Endothelial cell of umbilical vein (primary cell): ENCODE measurements around the gene LRIG1. TPM values are rescaled to one million over a fixed set of nuclear protein-coding genes. Genes with fewer than 3 reads are reported as not detected.

ENCODE experiments used
- BruUV-seq: library from RNA; stranded (reverse); fragments of 400-500 nt; replicated peaks from 2 replicates; lab custom pipeline; 2021; lab: Mats Ljungman, UMichigan
- CTCF ChIA-PET: fragments of 300-600, 350-600 bp; sonication (Branson Sonifier 250); formaldehyde crosslinking; loops from one replicate; lab custom pipeline; 2021; ENCODE audit warnings: antibody characterized with exemption, inconsistent platforms; lab: Charles Lee
- POLR2A ChIA-PET: fragments of 300-600, 350-600 bp; sonication (Branson Sonifier 250); formaldehyde crosslinking; loops from one replicate; lab custom pipeline; 2021; ENCODE audit warnings: antibody characterized with exemption, inconsistent platforms; lab: Charles Lee
- DNase-seq: peaks from one replicate; pipeline ENCODE4 v3.0.0-alpha.2; 2011; ENCODE audit warnings: low read depth, low spot score
- FAIRE-seq: peaks from 2 replicates; lab custom pipeline; 2011; peaks lifted over from hg19 to GRCh38; lab: Jason Lieb, UNC
- H2AFZ ChIP-seq: 2 replicates; pipeline ENCODE4 v1.6.0; 2012; ENCODE audit warnings: low read depth, low read length, control low read depth, inconsistent platforms
- H3K27ac ChIP-seq: 2 replicates; pipeline ENCODE4 v1.5.1; 2011; ENCODE audit warnings: low read depth, mild to moderate bottlenecking, control low read depth, low read length, moderate library complexity; ENCODE audit not compliant: insufficient read depth
- H3K27me3 ChIP-seq, 2 experiments: 2 replicates each; pipeline versions ENCODE4 v1.6.0 to v1.6.1; 2011; ENCODE audit warnings: low read length in 2 of 2, mixed read lengths in 1 of 2; ENCODE audit not compliant: control insufficient read depth in 2 of 2, insufficient read depth in 2 of 2
- H3K36me3 ChIP-seq, 2 experiments: 2 replicates in 1 of 2; 3 replicates in 1 of 2; pipeline ENCODE4 v1.5.1; 2011; ENCODE audit warnings: low read length in 2 of 2, mild to moderate bottlenecking in 1 of 2, moderate library complexity in 1 of 2; ENCODE audit not compliant: control insufficient read depth in 2 of 2, insufficient read depth in 2 of 2; ENCODE audit errors: extremely low read depth in 1 of 2
- H3K4me1 ChIP-seq: 3 replicates; pipeline ENCODE4 v1.5.1; 2011; ENCODE audit warnings: mild to moderate bottlenecking, low read length; ENCODE audit not compliant: control insufficient read depth, insufficient read depth; ENCODE audit errors: extremely low read depth
- H3K4me2 ChIP-seq: 2 replicates; pipeline ENCODE4 v1.6.1; 2011; ENCODE audit warnings: low read length, control low read depth, mixed read lengths; ENCODE audit not compliant: insufficient read depth
- H3K4me3 ChIP-seq, 3 experiments: fragments of 200-600 bp in 1 of 3; sonication (generic), shearing (Covaris generic) in 1 of 3; replicated peaks in 1 of 3; 2 replicates each; pipeline ENCODE4 v1.5.1; 2011 to 2016; ENCODE audit warnings: control low read depth in 3 of 3, low read length in 3 of 3, mild to moderate bottlenecking in 2 of 3, inconsistent platforms in 1 of 3, low read depth in 1 of 3, moderate library complexity in 1 of 3; ENCODE audit not compliant: insufficient read depth in 1 of 3
- H3K79me2 ChIP-seq: 2 replicates; pipeline ENCODE4 v1.6.0; 2012; ENCODE audit warnings: low read length, inconsistent platforms; ENCODE audit not compliant: control insufficient read depth, insufficient read depth
- H3K9ac ChIP-seq: replicated peaks from 2 replicates; pipeline ENCODE3; 2011; ENCODE audit warnings: low read length, control low read depth; ENCODE audit not compliant: insufficient read depth; ENCODE audit errors: extremely low read depth
- H3K9me1 ChIP-seq: replicated peaks from 3 replicates; pipeline ENCODE4 v1.6.0; 2011; ENCODE audit warnings: mild to moderate bottlenecking, low read length; ENCODE audit not compliant: control insufficient read depth, insufficient read depth; ENCODE audit errors: extremely low read depth
- H3K9me3 ChIP-seq: replicated peaks from 2 replicates; pipeline ENCODE4 v1.5.1; 2012; ENCODE audit warnings: low read length, inconsistent platforms; ENCODE audit not compliant: control insufficient read depth, insufficient read depth
- H4K20me1 ChIP-seq: replicated peaks from 2 replicates; pipeline ENCODE3; 2011; ENCODE audit warnings: mild to moderate bottlenecking, low read length; ENCODE audit not compliant: control insufficient read depth, insufficient read depth; ENCODE audit errors: extremely low read depth
- EZH2 ChIP-seq: IDR thresholded peaks from 2 replicates; pipeline ENCODE4 v1.6.1; 2012; ENCODE audit warnings: borderline replicate concordance, low read depth, mild to moderate bottlenecking, moderate library complexity, low read length, inconsistent platforms; ENCODE audit not compliant: severe bottlenecking
- FOS ChIP-seq: IDR thresholded peaks from 2 replicates; pipeline ENCODE4 v1.6.1; 2011; ENCODE audit warnings: mild to moderate bottlenecking, low read length, moderate library complexity, borderline replicate concordance; ENCODE audit not compliant: insufficient read depth
- GATA2 ChIP-seq: IDR thresholded peaks from 2 replicates; pipeline ENCODE4 v1.7.0; 2011; ENCODE audit warnings: low read depth, mild to moderate bottlenecking, moderate library complexity, mixed read lengths, low read length; ENCODE audit not compliant: insufficient read length, insufficient read depth
- JUN ChIP-seq: IDR thresholded peaks from 2 replicates; pipeline ENCODE4 v1.6.1; 2011; ENCODE audit warnings: borderline replicate concordance, low read depth; ENCODE audit not compliant: insufficient read length, insufficient read depth
- MYC ChIP-seq: IDR thresholded peaks from one replicate; pipeline ENCODE4 v1.6.1; 2011; ENCODE audit warnings: mild to moderate bottlenecking, low read depth, low read length
- POLR2A ChIP-seq: IDR thresholded peaks from 2 replicates; pipeline ENCODE4 v1.6.1; 2012; ENCODE audit warnings: low read depth, mild to moderate bottlenecking, control low read depth, low read length
- POLR2AphosphoS5 ChIP-seq: IDR thresholded peaks from 2 replicates; pipeline ENCODE4 v1.6.1; 2012; ENCODE audit warnings: low read depth, mild to moderate bottlenecking, control low read depth, low read length, moderate library complexity; ENCODE audit not compliant: insufficient read depth
- dilution Hi-C: fragments of 300-500 bp; cut with MboI; formaldehyde crosslinking; loops from one replicate; pipeline ENCODE4 v1.15.0; 2019; ENCODE audit warnings: low sequenced_read_pairs; ENCODE audit not compliant: extremely low pct_ligation_motif_present
- intact Hi-C: fragments of 100-400 bp; cut with micrococcal nuclease; formaldehyde crosslinking; loops from one replicate; pipeline ENCODE4 v1.10.0; 2022
- polyA plus RNA-seq, 4 experiments: library from polyadenylated mRNA; depleted of rRNA in 3 of 4; stranded (reverse) in 3 of 4; unstranded in 1 of 4; fragments of >200 nt; gene quantifications; 2 replicates each; pipeline versions ENCODE4 v1.2.1 to v1.2.3, GENCODE V29; 2011 to 2012; ENCODE audit warnings: missing spikeins in 1 of 4
- total RNA-seq: library from RNA; stranded (reverse); gene quantifications from 2 replicates; pipeline ENCODE4 v1.2.3, GENCODE V29; 2021
- TF ChIP-seq, protein P1 (sequence below), 2 donors: IDR thresholded peaks; 1 replicate in 1 of 2; 2 replicates in 1 of 2; pipeline ENCODE4 v1.5.1; 2011; ENCODE audit warnings: low read length in 2 of 2, mild to moderate bottlenecking in 2 of 2, moderate library complexity in 2 of 2, control low read depth in 1 of 2, inconsistent platforms in 1 of 2, low read depth in 1 of 2; ENCODE audit not compliant: insufficient read depth in 1 of 2; ENCODE audit errors: extremely low read depth in 1 of 2
- TF ChIP-seq, protein P2 (sequence below): IDR thresholded peaks from 2 replicates; pipeline ENCODE4 v1.6.1; 2011; ENCODE audit not compliant: insufficient read depth, insufficient read length

The LRIG1 gene
- total and polyA plus RNA-seq, 2 donors (not counting 3 experiments of a cell fraction or from before 2014, with no cell fraction given), result 50.3 to 52.2 TPM

DNA sequence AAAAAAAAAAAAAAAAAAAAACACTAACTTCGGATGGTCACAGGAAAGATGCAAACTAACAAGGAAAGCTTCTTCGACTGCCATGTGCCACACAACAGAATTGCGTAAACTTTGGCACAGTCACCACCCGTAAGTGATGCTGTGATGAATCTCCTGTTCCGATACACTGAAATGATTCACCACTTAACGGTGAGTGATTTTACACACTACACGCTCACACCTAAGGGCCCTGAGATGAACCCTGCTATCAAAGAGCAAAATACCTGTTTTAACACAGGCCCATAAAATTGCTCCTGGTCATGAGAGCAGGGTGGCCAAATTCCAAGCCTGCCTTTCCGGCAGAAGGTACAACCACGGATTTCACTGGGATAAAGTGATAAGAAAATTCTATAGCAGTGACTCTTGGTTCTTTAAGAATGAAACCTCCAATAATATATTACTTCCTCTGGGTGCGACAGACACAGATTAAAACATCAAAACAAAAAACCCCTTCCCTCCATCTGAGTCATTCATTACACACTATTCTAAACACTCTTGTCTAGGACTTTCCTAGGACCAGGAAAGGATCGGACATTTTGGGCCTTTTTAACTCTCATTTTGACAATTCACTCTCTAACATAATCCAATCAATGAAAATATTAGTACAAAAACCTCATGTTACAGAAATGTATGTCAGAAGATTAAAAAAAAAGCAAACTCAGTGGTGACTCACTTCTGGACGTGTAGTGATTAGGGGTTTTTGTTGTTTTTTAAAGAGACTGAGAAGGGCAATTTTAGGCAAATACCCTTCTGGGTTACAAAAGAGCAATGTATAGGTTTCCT, 28.3 kb downstream of the LRIG1 start:
- Histone ChIP-seq H3K4me2 (peak overlapping the region; percentile 81), H3K4me1 (peaks cover 54% of the 10 kb centered on the region), H3K79me2 (peaks cover 63% of the 10 kb centered on the region), H3K9me1 (no peaks in the 10 kb centered on the region), H3K4me3 (peak overlapping the region in 1 of 3 experiments; percentile 0), H4K20me1 (no peaks in the 10 kb centered on the region), H3K27ac (peak overlapping the region; percentile 92), H3K9ac (peak overlapping the region; percentile 91), H3K9me3 (no peaks in the 10 kb centered on the region), H2AFZ (no peak overlapping the region), H3K36me3 (no peaks in the 10 kb centered on the region), H3K27me3 (no peaks in the 10 kb centered on the region)
- CTCF ChIA-PET, result interaction anchor here (0.6 to 2.2 kb wide), 12 partner anchors 8 to 1822 kb away, joined by 3 to 23 read pairs (median 4); no protein-coding TSS in a partner anchor
- peak; percentile 90 for FAIRE-seq
- POLR2A ChIA-PET, result interaction anchor here (0.6 to 1.2 kb wide), 2 partner anchors 9 to 66 kb away, joined by 3 to 4 read pairs; no protein-coding TSS in a partner anchor
- DNase-seq, result peak; percentile 94
- dilution Hi-C loops, result no loop called here
- TF ChIP-seq, protein P1, sequence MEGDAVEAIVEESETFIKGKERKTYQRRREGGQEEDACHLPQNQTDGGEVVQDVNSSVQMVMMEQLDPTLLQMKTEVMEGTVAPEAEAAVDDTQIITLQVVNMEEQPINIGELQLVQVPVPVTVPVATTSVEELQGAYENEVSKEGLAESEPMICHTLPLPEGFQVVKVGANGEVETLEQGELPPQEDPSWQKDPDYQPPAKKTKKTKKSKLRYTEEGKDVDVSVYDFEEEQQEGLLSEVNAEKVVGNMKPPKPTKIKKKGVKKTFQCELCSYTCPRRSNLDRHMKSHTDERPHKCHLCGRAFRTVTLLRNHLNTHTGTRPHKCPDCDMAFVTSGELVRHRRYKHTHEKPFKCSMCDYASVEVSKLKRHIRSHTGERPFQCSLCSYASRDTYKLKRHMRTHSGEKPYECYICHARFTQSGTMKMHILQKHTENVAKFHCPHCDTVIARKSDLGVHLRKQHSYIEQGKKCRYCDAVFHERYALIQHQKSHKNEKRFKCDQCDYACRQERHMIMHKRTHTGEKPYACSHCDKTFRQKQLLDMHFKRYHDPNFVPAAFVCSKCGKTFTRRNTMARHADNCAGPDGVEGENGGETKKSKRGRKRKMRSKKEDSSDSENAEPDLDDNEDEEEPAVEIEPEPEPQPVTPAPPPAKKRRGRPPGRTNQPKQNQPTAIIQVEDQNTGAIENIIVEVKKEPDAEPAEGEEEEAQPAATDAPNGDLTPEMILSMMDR (IDR thresholded peaks at IDR 0.05; ENCODE audit: extremely low read depth in 1 of 2, insufficient read depth in 1 of 2, low read depth in 1 of 2, low read length in 2 of 2), result no peak
- TF ChIP-seq GATA2, result peak; percentile 82
- peak; percentile 30 for TF ChIP-seq POLR2A
- TF ChIP-seq POLR2AphosphoS5, result no peak
- TF ChIP-seq FOS, result peak; percentile 61
- TF ChIP-seq EZH2, result no peak
- peak; percentile 64 for TF ChIP-seq JUN
- peak; percentile 85 for TF ChIP-seq MYC
- TF ChIP-seq, protein P2, sequence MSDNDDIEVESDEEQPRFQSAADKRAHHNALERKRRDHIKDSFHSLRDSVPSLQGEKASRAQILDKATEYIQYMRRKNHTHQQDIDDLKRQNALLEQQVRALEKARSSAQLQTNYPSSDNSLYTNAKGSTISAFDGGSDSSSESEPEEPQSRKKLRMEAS, result peak; percentile 23
- TSS peak; percentile 93 for BruUV-seq
- intact Hi-C loops, result loop anchor here (1.0 to 5.0 kb wide), 8 partner anchors 8 to 526 kb away; partner anchors contain the start of genes KBTBD8 and LRIG1
